ENCODE data around the gene MKKS.

DNA sequence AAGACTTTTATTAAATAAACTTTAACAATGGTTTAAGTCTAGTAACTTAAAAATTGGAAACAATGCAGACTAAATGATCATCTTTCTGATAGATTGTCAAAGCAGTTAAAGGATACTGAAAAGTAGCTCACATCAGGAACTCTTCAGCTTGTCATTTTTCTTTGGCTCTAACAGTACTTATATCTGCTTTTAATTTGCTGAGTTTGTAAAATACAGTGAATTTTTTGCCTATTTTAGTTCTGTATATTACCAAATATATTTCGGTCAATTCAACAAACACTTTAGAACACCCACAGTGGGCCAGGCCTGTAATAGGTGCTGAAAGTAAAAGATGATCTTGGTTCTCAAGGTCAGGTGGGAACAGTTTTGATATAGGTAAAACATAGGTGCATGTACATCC, 22.3 kb downstream of the MKKS start:
- no peak for TF ChIP-seq POLR2AphosphoS5 (IDR thresholded peaks at IDR 0.05)
- TF ChIP-seq, protein P1, sequence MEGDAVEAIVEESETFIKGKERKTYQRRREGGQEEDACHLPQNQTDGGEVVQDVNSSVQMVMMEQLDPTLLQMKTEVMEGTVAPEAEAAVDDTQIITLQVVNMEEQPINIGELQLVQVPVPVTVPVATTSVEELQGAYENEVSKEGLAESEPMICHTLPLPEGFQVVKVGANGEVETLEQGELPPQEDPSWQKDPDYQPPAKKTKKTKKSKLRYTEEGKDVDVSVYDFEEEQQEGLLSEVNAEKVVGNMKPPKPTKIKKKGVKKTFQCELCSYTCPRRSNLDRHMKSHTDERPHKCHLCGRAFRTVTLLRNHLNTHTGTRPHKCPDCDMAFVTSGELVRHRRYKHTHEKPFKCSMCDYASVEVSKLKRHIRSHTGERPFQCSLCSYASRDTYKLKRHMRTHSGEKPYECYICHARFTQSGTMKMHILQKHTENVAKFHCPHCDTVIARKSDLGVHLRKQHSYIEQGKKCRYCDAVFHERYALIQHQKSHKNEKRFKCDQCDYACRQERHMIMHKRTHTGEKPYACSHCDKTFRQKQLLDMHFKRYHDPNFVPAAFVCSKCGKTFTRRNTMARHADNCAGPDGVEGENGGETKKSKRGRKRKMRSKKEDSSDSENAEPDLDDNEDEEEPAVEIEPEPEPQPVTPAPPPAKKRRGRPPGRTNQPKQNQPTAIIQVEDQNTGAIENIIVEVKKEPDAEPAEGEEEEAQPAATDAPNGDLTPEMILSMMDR (IDR thresholded peaks at IDR 0.05) = no peak
